Osteoblast (primary cell): ENCODE results near the gene GABBR2. TPM values are rescaled to one million over a fixed set of nuclear protein-coding genes. Genes with fewer than 3 reads are reported as not detected.

Experiments used
- DNase-seq: peaks from one replicate; pipeline ENCODE4 v3.0.0; 2011; ENCODE audit warnings: low spot score, mixed read lengths; ENCODE audit not compliant: insufficient read length; ENCODE audit errors: missing footprints
- H2AFZ ChIP-seq: 2 replicates; pipeline ENCODE4 v1.6.0; 2011; ENCODE audit warnings: mild to moderate bottlenecking, low read length
- H3K27ac ChIP-seq: 2 replicates; pipeline ENCODE4 v1.5.1; 2011; ENCODE audit warnings: mild to moderate bottlenecking, low read depth, low read length, moderate library complexity
- H3K27me3 ChIP-seq: 2 replicates; pipeline ENCODE4 v1.6.0; 2012; ENCODE audit warnings: mild to moderate bottlenecking, control low read depth, inconsistent platforms, low read length, moderate library complexity; ENCODE audit not compliant: insufficient read depth
- H3K36me3 ChIP-seq: 2 replicates; pipeline ENCODE4 v1.5.1; 2011; ENCODE audit warnings: mild to moderate bottlenecking, low read length, control low read depth, moderate library complexity; ENCODE audit not compliant: insufficient read depth
- H3K4me1 ChIP-seq: 2 replicates; pipeline ENCODE4 v1.5.1; 2011; ENCODE audit warnings: mild to moderate bottlenecking, low read length, control low read depth, moderate library complexity; ENCODE audit not compliant: insufficient read depth
- H3K4me2 ChIP-seq: 2 replicates; pipeline ENCODE4 v1.6.0; 2011; ENCODE audit warnings: mild to moderate bottlenecking, low read length; ENCODE audit not compliant: insufficient read depth
- H3K4me3 ChIP-seq: fragments of 200-600 bp; sonication (generic); 3 replicates; pipeline ENCODE4 v1.5.1; 2012; ENCODE audit warnings: mild to moderate bottlenecking, low read length, inconsistent platforms; ENCODE audit not compliant: insufficient read depth
- H3K79me2 ChIP-seq: 2 replicates; pipeline ENCODE4 v1.6.0; 2012; ENCODE audit warnings: mild to moderate bottlenecking, low read length, control low read depth, inconsistent platforms; ENCODE audit not compliant: insufficient read depth
- H3K9me3 ChIP-seq: 2 replicates; pipeline ENCODE4 v1.5.1; 2011; ENCODE audit warnings: low read depth, low read length, control low read depth
- H4K20me1 ChIP-seq: 2 replicates; pipeline ENCODE4 v1.6.0; 2012; ENCODE audit warnings: mild to moderate bottlenecking, low read length, control low read depth; ENCODE audit not compliant: insufficient read depth
- CTCF ChIP-seq: IDR thresholded peaks from 2 replicates; pipeline ENCODE4 v1.5.1; 2011; ENCODE audit warnings: mild to moderate bottlenecking, low read depth, low read length, moderate library complexity; ENCODE audit errors: extremely low read depth
- total RNA-seq: library from RNA; depleted of rRNA; stranded (reverse); fragments of >200 nt; gene quantifications from 2 replicates; pipeline ENCODE4 v1.2.3, GENCODE V29; 2012

GABBR2 gene
- total RNA-seq, 1 donor = under 0.01 TPM

DNA sequence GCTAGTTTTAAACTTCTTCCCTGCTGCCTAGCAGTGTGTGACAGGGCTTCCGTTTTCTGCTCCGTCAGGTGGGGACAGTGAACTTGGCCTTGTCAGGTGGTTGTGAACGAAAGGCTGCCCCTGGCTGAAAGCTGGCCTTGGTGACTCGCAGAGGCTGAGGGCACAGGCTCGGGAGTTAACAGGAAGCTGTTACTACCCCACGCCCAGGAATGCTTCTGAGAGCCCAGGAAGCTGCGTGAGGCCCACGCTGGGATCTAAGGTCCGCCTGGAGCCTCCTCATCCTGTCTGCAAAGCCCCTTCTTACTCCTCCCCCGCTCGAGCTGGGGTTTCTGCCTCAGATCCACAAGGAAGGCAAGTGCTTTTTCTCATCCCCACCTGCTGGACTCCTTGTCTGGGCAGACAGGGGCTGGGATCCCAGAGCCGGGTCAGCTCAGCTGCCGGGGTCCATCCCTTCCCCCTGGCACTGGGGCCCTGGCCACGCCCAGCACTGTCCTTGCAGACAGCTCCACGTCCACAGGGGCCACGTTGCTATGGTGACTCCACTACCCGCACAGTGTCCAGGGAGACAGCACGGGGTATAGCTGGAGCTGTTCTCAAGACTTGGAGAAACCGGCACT lies 328.6 kb downstream of the GABBR2 start:
- H3K36me3 ChIP-seq = no peaks in the 10 kb centered on the region
- peak overlapping the region; percentile 64 for H2AFZ ChIP-seq
- no peaks in the 10 kb centered on the region for H3K79me2 ChIP-seq
- H3K4me3 ChIP-seq = no peak overlapping the region
- no peak for DNase-seq
- TF ChIP-seq CTCF = no peak
- H3K27me3 ChIP-seq = no peaks in the 10 kb centered on the region
- no peak overlapping the region for H3K4me2 ChIP-seq
- no peak overlapping the region for H3K27ac ChIP-seq
- H3K9me3 ChIP-seq = no peaks in the 10 kb centered on the region
- H4K20me1 ChIP-seq = no peaks in the 10 kb centered on the region
- peaks cover 27% of the 10 kb centered on the region for H3K4me1 ChIP-seq

- Histone ChIP-seq H3K9me3 (no peaks in the 10 kb centered on the region), H3K4me1 (peaks cover 33% of the 10 kb centered on the region), H3K4me2 (no peak overlapping the region), H3K79me2 (no peaks in the 10 kb centered on the region), H4K20me1 (no peaks in the 10 kb centered on the region), H3K27ac (no peak overlapping the region), H3K4me3 (no peak overlapping the region), H2AFZ (no peak overlapping the region), H3K27me3 (no peaks in the 10 kb centered on the region), H3K36me3 (no peaks in the 10 kb centered on the region)
- no peak for DNase-seq
- no peak for TF ChIP-seq CTCF
Measured at GRCh38 chr9:98379572-98379971, 329.2 kb downstream of the GABBR2 start.

DNA sequence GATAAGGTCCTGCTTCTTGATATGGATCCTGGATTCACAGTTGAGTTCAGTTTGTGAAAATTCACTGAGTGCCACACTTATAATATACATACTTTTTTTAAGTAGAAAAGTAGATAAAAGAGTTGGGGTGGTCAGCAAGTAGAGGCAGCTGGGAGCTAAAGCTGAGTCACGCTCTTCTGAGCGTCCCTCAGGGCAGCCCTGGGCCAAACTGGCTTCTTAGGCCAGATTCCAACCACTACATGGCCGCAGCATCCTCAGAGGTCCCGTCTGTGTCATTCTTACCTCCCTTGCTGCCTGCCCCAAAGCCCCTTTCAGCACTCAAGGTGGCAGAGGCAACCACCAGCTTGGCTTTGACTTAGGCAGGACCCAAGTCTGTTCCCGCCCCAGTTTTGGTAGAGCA lies 329.9 kb downstream of the GABBR2 start:
- Histone ChIP-seq H3K27me3 (no peaks in the 10 kb centered on the region), H3K9me3 (no peaks in the 10 kb centered on the region), H3K4me2 (no peak overlapping the region), H3K36me3 (no peaks in the 10 kb centered on the region), H4K20me1 (no peaks in the 10 kb centered on the region), H3K4me1 (peaks cover 40% of the 10 kb centered on the region), H3K27ac (peak overlapping the region; percentile 43), H3K79me2 (no peaks in the 10 kb centered on the region), H2AFZ (peak overlapping the region; percentile 56), H3K4me3 (no peak overlapping the region)
- no peak for TF ChIP-seq CTCF
- peak; percentile 80 for DNase-seq

DNA sequence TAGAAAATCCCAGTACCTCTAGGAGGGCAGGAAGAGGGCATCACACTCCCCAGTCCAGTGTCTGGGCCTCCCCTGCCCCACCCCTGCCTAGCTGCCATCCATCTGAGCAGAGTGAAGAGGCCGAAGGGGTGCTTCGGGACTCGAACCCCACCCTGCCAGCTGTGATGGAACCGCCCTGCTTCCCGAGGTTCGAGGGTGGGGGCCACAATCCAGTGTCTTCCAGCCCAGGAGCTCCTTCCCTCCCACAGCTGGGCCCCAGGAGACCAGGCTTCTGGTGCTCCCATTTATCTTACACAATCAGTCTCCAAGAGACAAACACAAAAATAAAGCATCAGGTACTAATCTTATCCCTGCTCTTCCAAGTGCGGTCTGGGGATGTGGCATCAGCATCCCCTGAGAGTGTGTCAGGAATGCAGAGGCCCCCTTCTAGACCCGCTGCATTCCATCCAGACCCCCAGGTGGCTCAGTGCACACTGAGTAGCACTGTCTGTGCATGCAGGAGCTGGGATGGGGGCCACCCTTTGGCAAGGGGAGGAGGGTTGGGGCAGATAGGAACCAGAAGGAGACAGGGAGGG lies 330.4 kb downstream of the GABBR2 start:
- Histone ChIP-seq H3K4me3 (no peak overlapping the region), H3K4me2 (no peak overlapping the region), H3K36me3 (no peaks in the 10 kb centered on the region), H3K4me1 (peaks cover 45% of the 10 kb centered on the region), H4K20me1 (no peaks in the 10 kb centered on the region), H3K27ac (peak overlapping the region; percentile 43), H3K27me3 (no peaks in the 10 kb centered on the region), H3K79me2 (no peaks in the 10 kb centered on the region), H3K9me3 (no peaks in the 10 kb centered on the region), H2AFZ (no peak overlapping the region)
- TF ChIP-seq CTCF = no peak
- no peak for DNase-seq
